Stimulated activated CD8-positive, alpha-beta memory T cell treated with anti-CD3 and anti-CD28 coated beads, Interleukin-12 subunit alpha, Interleukin-12 subunit beta, amount 100 ng/mL, for 4 hours (primary cell): ENCODE results near the gene TPCN1.

Experiments
- DNase-seq: peaks from one replicate; pipeline ENCODE4 v3.0.0-alpha.2; 2020; ENCODE audit warnings: low read depth

TPCN1 gene

DNA sequence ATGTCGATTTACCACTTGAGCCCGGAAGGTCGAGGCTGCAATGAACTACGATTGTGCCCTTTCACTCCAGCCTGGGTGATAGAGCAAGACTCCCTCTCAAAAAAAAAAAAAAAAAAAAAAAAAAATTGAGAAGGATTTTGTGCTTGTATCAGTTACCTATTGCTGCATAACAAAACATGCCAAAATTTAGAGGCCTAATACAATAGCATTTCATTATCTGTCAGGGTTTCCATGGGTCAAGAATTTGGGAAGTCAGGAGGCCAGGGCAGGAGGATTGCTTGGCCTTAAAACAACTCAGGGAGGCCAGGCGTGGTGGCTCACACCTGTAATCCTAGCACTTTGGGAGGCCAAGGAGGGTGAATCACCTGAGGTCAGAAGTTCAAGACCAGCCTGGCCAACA is 118.3 kb downstream of the TPCN1 start:
- no peak for DNase-seq

DNA sequence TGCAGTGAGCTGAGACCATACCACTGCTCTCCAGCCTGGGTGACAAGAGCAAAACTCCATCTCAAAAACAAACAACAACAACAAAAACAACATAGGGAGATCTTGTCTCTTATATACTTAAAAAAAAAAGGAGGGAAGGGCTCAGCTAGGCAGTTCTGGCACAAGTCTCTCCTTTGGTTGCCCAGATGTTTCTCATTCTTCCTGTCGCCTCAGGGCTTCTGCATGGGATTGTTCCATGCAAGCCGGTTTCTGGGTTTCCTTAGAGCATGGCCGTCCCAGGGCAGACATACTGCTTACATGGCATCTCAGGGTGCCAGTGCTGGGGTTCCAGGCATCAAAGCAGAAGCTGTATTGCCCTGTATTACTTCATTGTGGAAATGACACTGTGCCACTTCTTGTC is 118.8 kb downstream of the TPCN1 start:
- DNase-seq, result no peak

DNA sequence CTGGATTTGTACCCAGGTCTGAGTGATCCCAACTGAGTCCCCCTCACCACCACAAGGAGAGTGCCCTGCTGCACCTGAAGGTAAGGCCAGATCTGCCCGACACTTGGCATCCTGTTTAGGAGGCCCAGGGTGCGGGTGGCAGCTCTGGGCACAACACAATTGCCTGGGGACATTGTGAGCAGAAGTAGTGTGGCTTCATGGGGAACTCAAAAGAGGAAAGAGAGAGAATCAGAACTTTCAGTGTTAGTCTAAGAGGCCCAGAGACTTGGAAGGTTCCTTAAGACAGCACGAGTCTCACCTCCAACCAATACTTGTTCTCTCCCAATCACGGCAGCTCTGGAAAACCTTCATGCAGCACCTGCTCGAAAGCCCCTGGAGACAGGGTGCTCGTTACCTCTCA is 120.3 kb downstream of the TPCN1 start:
- DNase-seq, result no peak

DNA sequence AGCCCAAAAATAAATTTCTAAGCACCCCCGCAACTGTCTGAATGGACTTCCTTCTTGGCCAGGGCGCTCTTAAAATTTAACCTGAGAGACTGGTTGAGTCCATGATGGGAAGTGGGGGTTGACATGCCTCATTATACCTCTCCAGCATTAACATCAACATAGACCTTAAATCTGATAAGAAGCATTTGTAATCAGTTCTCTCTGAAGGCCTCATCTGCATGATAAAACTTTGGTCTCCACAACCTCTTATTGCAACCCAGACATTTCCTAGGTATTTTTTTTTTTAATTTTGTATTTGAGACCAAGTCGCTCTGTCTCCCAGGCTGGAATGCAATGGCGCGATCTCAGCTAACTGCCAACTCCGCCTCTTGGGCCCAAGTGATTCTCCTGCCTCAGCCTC is 124.1 kb downstream of the TPCN1 start:
- no peak for DNase-seq

DNA sequence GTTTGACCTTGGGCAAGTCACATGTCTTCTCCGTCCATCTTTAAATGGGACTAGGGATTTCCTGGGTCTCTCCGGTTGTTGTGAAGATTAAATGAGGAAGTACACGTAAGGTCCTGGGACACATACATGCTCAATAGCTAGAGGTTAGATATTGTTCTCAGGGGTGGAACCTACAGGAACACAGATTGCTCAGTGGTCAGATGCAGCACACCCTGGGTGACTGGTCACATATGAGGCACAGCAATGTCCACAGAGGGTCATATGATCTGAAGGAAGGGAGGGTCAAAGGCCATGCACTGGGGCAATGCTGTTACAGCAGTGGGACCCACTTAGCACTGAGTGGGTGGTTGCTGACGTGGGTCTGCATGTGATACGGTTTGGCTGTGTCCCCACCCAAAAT is 125.1 kb downstream of the TPCN1 start:
- no peak for DNase-seq

DNA sequence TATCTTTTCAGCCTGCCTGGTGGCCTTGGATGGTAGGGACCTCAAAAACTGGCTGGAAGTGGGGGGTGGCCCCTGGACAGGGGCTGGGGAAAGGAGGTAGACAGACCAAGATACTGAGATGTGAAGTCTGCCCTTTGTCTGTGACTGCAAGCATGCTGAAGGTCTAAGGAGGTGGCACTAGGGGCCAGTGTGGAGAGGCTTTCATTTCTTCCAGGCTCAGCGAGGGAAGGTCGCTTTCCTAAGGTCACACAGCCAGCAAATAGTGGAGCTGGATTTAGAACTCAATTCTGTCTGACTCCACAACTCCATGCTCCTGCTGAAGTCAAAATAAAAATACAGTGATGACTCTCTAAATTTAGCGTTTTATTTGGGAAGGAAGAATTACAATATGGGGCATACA is 125.8 kb downstream of the TPCN1 start:
- DNase-seq, result no peak

DNA sequence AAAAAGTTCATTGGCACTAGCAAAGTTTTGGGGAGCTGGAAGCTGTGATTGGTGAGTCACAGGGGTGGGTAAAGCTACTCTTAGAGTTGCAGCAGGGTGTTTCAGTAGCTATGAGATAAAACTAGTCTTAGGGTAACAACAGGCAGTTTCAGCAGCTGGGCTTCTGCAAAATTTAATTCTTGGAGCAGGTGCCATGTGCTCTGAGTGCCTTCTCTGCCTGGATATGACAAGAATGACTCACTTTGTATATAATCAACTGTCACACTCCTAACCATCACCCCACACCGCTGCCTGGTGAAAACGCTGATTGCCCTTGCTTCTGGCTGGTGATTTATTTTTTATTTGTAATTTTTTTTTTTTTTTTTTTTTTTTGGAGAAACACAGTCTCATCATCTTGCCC is 126.6 kb downstream of the TPCN1 start:
- DNase-seq, result no peak
